Measurements from ENCODE around the gene GNG13. TPM values are rescaled to one million over a fixed set of nuclear protein-coding genes. Genes with fewer than 3 reads are reported as not detected.

Gene GNG13
- total RNA-seq, 1 experiment from 2014 or later: not detected

GRCh38 chr16:845351-845745 lies 44.8 kb upstream of the GNG13 start:
- no peak for DNase-seq
- Histone ChIP-seq H2AK5ac (ENCODE audit: insufficient read length, low read length) (no peak overlapping the region), H4K91ac (ENCODE audit: insufficient read length, low read depth, low read length) (no peak overlapping the region), H3K56ac (ENCODE audit: insufficient read length, low read depth, low read length) (no peak overlapping the region), H3K23me2 (ENCODE audit: insufficient read length, low read depth, low read length, poor library complexity, severe bottlenecking) (no peaks in the 10 kb centered on the region), H3K18ac (ENCODE audit: insufficient read length, low read depth, low read length) (no peak overlapping the region), H3K79me1 (ENCODE audit: insufficient read depth, low read depth, low read length, poor library complexity, severe bottlenecking) (no peaks in the 10 kb centered on the region), H3K27ac (ENCODE audit: insufficient read length, low read depth, low read length) (no peak overlapping the region), H2BK12ac (ENCODE audit: insufficient read length, low read depth, low read length) (no peak overlapping the region), H2AFZ (ENCODE audit: low read length) (no peak overlapping the region), H3K14ac (ENCODE audit: insufficient read depth, low read length) (no peak overlapping the region), H2BK15ac (ENCODE audit: low read depth, low read length) (no peak overlapping the region), H3K4me2 (ENCODE audit: insufficient read depth, insufficient read length, low read length) (no peak overlapping the region), H3K9ac (ENCODE audit: extremely low read depth, insufficient read length, low read length) (no peak overlapping the region), H2BK5ac (ENCODE audit: insufficient read length, low read length) (no peak overlapping the region), H4K8ac (replicated peaks; ENCODE audit: insufficient read length, low read depth, low read length) (no peak overlapping the region), H3K9me3 (ENCODE audit: control insufficient read depth, low read depth, low read length) (no peaks in the 10 kb centered on the region), H3K4me1 (ENCODE audit: insufficient read depth, low read length) (no peaks in the 10 kb centered on the region), H2BK20ac (ENCODE audit: low read depth, low read length, poor library complexity, severe bottlenecking) (no peak overlapping the region), H3K23ac (ENCODE audit: insufficient read length, low read depth, low read length) (no peak overlapping the region), H4K5ac (ENCODE audit: insufficient read length, low read depth, low read length) (no peak overlapping the region), H3T11ph (ENCODE audit: low read length) (no peak overlapping the region), H3K79me2 (ENCODE audit: insufficient read depth, low read length) (no peaks in the 10 kb centered on the region), H2BK120ac (ENCODE audit: low read depth, low read length, poor library complexity, severe bottlenecking) (no peak overlapping the region), H3K4ac (ENCODE audit: low read depth, low read length) (no peak overlapping the region), H3K27me3 (ENCODE audit: insufficient read depth, low read length) (no peaks in the 10 kb centered on the region), H4K20me1 (ENCODE audit: control insufficient read depth, insufficient read depth, insufficient read length) (no peaks in the 10 kb centered on the region)
- H3K36me3 Mint-ChIP-seq (ENCODE audit: insufficient read depth in 1 of 3, low read depth in 3 of 3): peaks cover 7 to 9% (median 7%) of the 10 kb centered on the region in 3 experiments
- no CpG with 5 or more reads among the region's 26 CpGs for WGBS (ENCODE audit: extremely low coverage, insufficient read length, low lambda C conversion rate)
- no peak overlapping the region for H3K4me3 Mint-ChIP-seq
- peak overlapping the region in 1 of 3 experiments; percentile 78; a peak in 2 of 7 replicates for H3K27ac Mint-ChIP-seq
- TF ChIP-seq CTCF (conservative IDR thresholded peaks at IDR 0.05): no peak
- H3K9me3 Mint-ChIP-seq: peaks cover 27 to 36% of the 10 kb centered on the region in 2 experiments
- peaks cover 2 to 3% of the 10 kb centered on the region in 2 experiments; a peak in 2 of 4 replicates for H3K4me1 Mint-ChIP-seq
- H3K27me3 Mint-ChIP-seq (ENCODE audit: low read depth): peaks cover 21% of the 10 kb centered on the region
